ENCODE data around the gene CNOT4. TPM values are rescaled to one million over a fixed set of nuclear protein-coding genes. Genes with fewer than 3 reads are reported as not detected.

CNOT4 gene
- total and polyA plus RNA-seq, 3 donors from 2014 or later = 38.2 to 56.7 (median 53.2) TPM

- 93 to 94% methylated on average over 3 of the region's 3 CpGs for WGBS, 2 donors
- H3K4me1 ChIP-seq = no peaks in the 10 kb centered on the region
- no peak overlapping the region for H3K27ac ChIP-seq
Measured at GRCh38 chr7:135553346-135553745, 43.4 kb upstream of the CNOT4 start.

GRCh38 chr7:135552148-135552547 is 42.2 kb upstream of the CNOT4 start:
- TF ChIP-seq CTCF (IDR thresholded peaks at IDR 0.05) (no peak), POLR2A (IDR thresholded peaks at IDR 0.05) (no peak)
- 45 to 57% methylated on average over 3 of the region's 3 CpGs for WGBS, 2 donors
- intact Hi-C loops (cut with DNase I; ENCODE audit: low total_unique reads) = no loop called here
- Histone ChIP-seq H3K27me3 (no peaks in the 10 kb centered on the region), H3K27ac (no peak overlapping the region), H3K4me1 (no peaks in the 10 kb centered on the region), H3K9me3 (no peaks in the 10 kb centered on the region), H3K4me3 (no peak overlapping the region), H3K36me3 (ENCODE audit: low read depth, missing control alignments) (no peaks in the 10 kb centered on the region)
- no peak for DNase-seq

More at GRCh38 chr7:135553346-135553745, 43.4 kb upstream of the CNOT4 start:
- Histone ChIP-seq H3K36me3 (ENCODE audit: low read depth, missing control alignments) (no peaks in the 10 kb centered on the region), H3K4me3 (no peak overlapping the region), H3K27me3 (no peaks in the 10 kb centered on the region), H3K9me3 (no peaks in the 10 kb centered on the region)
- no peak for DNase-seq
- intact Hi-C loops (cut with DNase I; ENCODE audit: low total_unique reads) = no loop called here
- TF ChIP-seq POLR2A (IDR thresholded peaks at IDR 0.05) (no peak), CTCF (IDR thresholded peaks at IDR 0.05) (no peak)

GRCh38 chr7:135550196-135550595 is 40.3 kb upstream of the CNOT4 start:
- no peak for DNase-seq
- WGBS, 2 donors = 73 to 75% methylated on average over 7 of the region's 7 CpGs
- intact Hi-C loops (cut with DNase I; ENCODE audit: low total_unique reads) = no loop called here
- H3K27me3 ChIP-seq = no peaks in the 10 kb centered on the region
- TF ChIP-seq CTCF (IDR thresholded peaks at IDR 0.05) = no peak
- no peak for TF ChIP-seq POLR2A (IDR thresholded peaks at IDR 0.05)
- no peak overlapping the region for H3K27ac ChIP-seq
- H3K4me1 ChIP-seq = no peaks in the 10 kb centered on the region
- no peak overlapping the region for H3K4me3 ChIP-seq
- H3K9me3 ChIP-seq = no peaks in the 10 kb centered on the region
- no peaks in the 10 kb centered on the region for H3K36me3 ChIP-seq (ENCODE audit: low read depth, missing control alignments)

GRCh38 chr7:135541029-135541428 is 31.1 kb upstream of the CNOT4 start:
- intact Hi-C loops (cut with DNase I; ENCODE audit: low total_unique reads) = no loop called here
- no peak for DNase-seq
- H3K9me3 ChIP-seq = no peaks in the 10 kb centered on the region
- H3K36me3 ChIP-seq (ENCODE audit: low read depth, missing control alignments) = no peaks in the 10 kb centered on the region
- no peaks in the 10 kb centered on the region for H3K27me3 ChIP-seq
- no peak for TF ChIP-seq CTCF (IDR thresholded peaks at IDR 0.05)
- H3K27ac ChIP-seq = no peak overlapping the region
- WGBS, 2 donors = 92 to 96% methylated on average over 6 of the region's 6 CpGs
- no peaks in the 10 kb centered on the region for H3K4me1 ChIP-seq
- H3K4me3 ChIP-seq = no peak overlapping the region

GRCh38 chr7:135539629-135540028 is 29.7 kb upstream of the CNOT4 start:
- TF ChIP-seq CTCF (IDR thresholded peaks at IDR 0.05) (no peak), POLR2A (IDR thresholded peaks at IDR 0.05) (no peak)
- H3K4me1 ChIP-seq = no peaks in the 10 kb centered on the region
- WGBS, 2 donors = 97 to 100% methylated on average over 2 of the region's 2 CpGs
- no peaks in the 10 kb centered on the region for H3K27me3 ChIP-seq
- no peak overlapping the region for H3K27ac ChIP-seq
- H3K36me3 ChIP-seq (ENCODE audit: low read depth, missing control alignments) = no peaks in the 10 kb centered on the region
- intact Hi-C loops (cut with DNase I; ENCODE audit: low total_unique reads) = no loop called here
- H3K4me3 ChIP-seq = no peak overlapping the region
- no peak for DNase-seq
- H3K9me3 ChIP-seq = no peaks in the 10 kb centered on the region
